Spleen (tissue), 7 donors: ENCODE data around the gene CCL3.

ENCODE experiments used
- CTCF ChIP-seq, 11 experiments: fragments of 200-600 bp in 7 of 11; fragments of 450-650 bp in 4 of 11; sonication (generic) in 4 of 11; IDR thresholded peaks in 8 of 11; conservative IDR thresholded peaks in 3 of 11; 1 replicate in 7 of 11; 2 replicates in 4 of 11; pipeline versions ENCODE4 v1.4.0 to v1.8.0; 2016 to 2021; ENCODE audit warnings: antibody characterized with exemption in 11 of 11, inconsistent platforms in 4 of 11, mild to moderate bottlenecking in 1 of 11
- POLR2A ChIP-seq, 3 donors: fragments of 450-650 bp; IDR thresholded peaks; one replicate each; pipeline ENCODE4 v1.5.1; 2017; ENCODE audit warnings: antibody characterized with exemption in 3 of 3, mild to moderate bottlenecking in 1 of 3
- donor health status: DM: no; HTN: no; CAD: no; lungs with moderate emphysema.
- donor health status: DM: no; HTN: no; CAD: no.
- donor health status: DM: no; HTN: no; CAD: no.

- no peak for TF ChIP-seq CTCF (IDR thresholded peaks at IDR 0.05 in 8 of 11, conservative IDR thresholded peaks at IDR 0.05 in 3 of 11)
- no peak for TF ChIP-seq POLR2A (IDR thresholded peaks at IDR 0.05)
Observed at GRCh38 chr17:36124879-36125824, 35.2 kb upstream of the CCL3 start.
